IMR-90 (cell line): ENCODE data around the gene DCAF10. TPM values are rescaled to one million over a fixed set of nuclear protein-coding genes. Genes with fewer than 3 reads are reported as not detected.

Experiments used
- ATAC-seq: fragments of 200-7000 bp; cut with Tn5 transposase; 2 replicates; pipeline ENCODE4 v1.9.1; 2020; ENCODE audit warnings: low read depth, mild to moderate bottlenecking, moderate library complexity
- BruUV-seq: library from RNA; stranded (reverse); fragments of 400-500 nt; replicated peaks from 2 replicates; lab custom pipeline; 2021; lab: Mats Ljungman, UMichigan
- CTCF ChIA-PET: fragments of 300-600 bp; formaldehyde crosslinking; extraction: SDS; loops from one replicate; lab custom pipeline; 2021; ENCODE audit warnings: antibody characterized with exemption; lab: Yijun Ruan, JAX
- POLR2A ChIA-PET: fragments of 300-600 bp; sonication (Branson Sonifier 250); formaldehyde crosslinking; loops from one replicate; lab custom pipeline; 2022; ENCODE audit warnings: antibody characterized with exemption; ENCODE audit not compliant: unreplicated experiment; lab: Charles Lee
- DNase-seq: peaks from one replicate; pipeline ENCODE4 v3.0.0; 2013
- H2AFZ ChIP-seq: replicated peaks from 2 replicates; pipeline ENCODE3; 2013; ENCODE audit warnings: low read length, mild to moderate bottlenecking; ENCODE audit not compliant: poor library complexity
- H2AK5ac ChIP-seq: 2 replicates; pipeline ENCODE4 v1.6.1; 2013; ENCODE audit warnings: low read depth, low read length, inconsistent platforms
- H2AK9ac ChIP-seq: replicated peaks from 2 replicates; pipeline ENCODE3; 2013; ENCODE audit warnings: mild to moderate bottlenecking, low read depth, low read length, moderate library complexity; ENCODE audit not compliant: poor library complexity
- H2BK120ac ChIP-seq: 2 replicates; pipeline ENCODE4 v1.6.1; 2013; ENCODE audit warnings: low read depth, low read length, inconsistent platforms
- H2BK15ac ChIP-seq: 3 replicates; pipeline ENCODE4 v1.6.1; 2013; ENCODE audit warnings: low read depth, low read length, inconsistent platforms
- H2BK20ac ChIP-seq: 2 replicates; pipeline ENCODE4 v1.6.1; 2013; ENCODE audit warnings: low read depth, mild to moderate bottlenecking, inconsistent platforms, low read length, moderate library complexity
- H2BK5ac ChIP-seq: 2 replicates; pipeline ENCODE4 v1.6.1; 2013; ENCODE audit warnings: mild to moderate bottlenecking, low read depth, low read length, inconsistent platforms; ENCODE audit not compliant: poor library complexity, severe bottlenecking
- H3K14ac ChIP-seq: replicated peaks from 2 replicates; pipeline ENCODE4 v1.6.1; 2013; ENCODE audit warnings: low read depth, low read length, inconsistent platforms
- H3K18ac ChIP-seq: 2 replicates; pipeline ENCODE4 v1.6.1; 2013; ENCODE audit warnings: low read depth, low read length, control low read depth
- H3K23ac ChIP-seq: 2 replicates; pipeline ENCODE4 v1.6.1; 2013; ENCODE audit warnings: low read depth, low read length, inconsistent platforms
- H3K27ac ChIP-seq: 2 replicates; pipeline ENCODE4 v1.5.1; 2013; ENCODE audit warnings: mild to moderate bottlenecking, control low read depth, low read length; ENCODE audit not compliant: insufficient read depth
- H3K27me3 ChIP-seq: 2 replicates; pipeline ENCODE4 v1.6.1; 2013; ENCODE audit warnings: low read length; ENCODE audit not compliant: control insufficient read depth, insufficient read depth
- H3K36me3 ChIP-seq: 2 replicates; pipeline ENCODE4 v1.6.1; 2013; ENCODE audit warnings: low read length, mixed read lengths; ENCODE audit not compliant: control insufficient read depth, insufficient read depth
- H3K4ac ChIP-seq: 2 replicates; pipeline ENCODE4 v1.6.1; 2013; ENCODE audit warnings: low read depth, low read length, inconsistent platforms
- H3K4me1 ChIP-seq: 2 replicates; pipeline ENCODE4 v1.6.1; 2013; ENCODE audit warnings: low read length, mixed read lengths; ENCODE audit not compliant: control insufficient read depth, insufficient read depth
- H3K4me2 ChIP-seq: 2 replicates; pipeline ENCODE4 v1.6.1; 2013; ENCODE audit warnings: low read depth, mild to moderate bottlenecking, control low read depth, low read length, moderate library complexity
- H3K4me3 ChIP-seq: 2 replicates; pipeline ENCODE4 v1.5.1; 2013; ENCODE audit warnings: low read depth, mild to moderate bottlenecking, control low read depth, low read length, moderate library complexity; ENCODE audit not compliant: insufficient read depth
- H3K56ac ChIP-seq: 2 replicates; pipeline ENCODE4 v1.6.1; 2013; ENCODE audit warnings: low read length, inconsistent platforms; ENCODE audit not compliant: insufficient read depth; ENCODE audit errors: extremely low read depth
- H3K79me1 ChIP-seq, 2 experiments: 2 replicates each; pipeline ENCODE4 v1.6.1; 2013; ENCODE audit warnings: low read length in 2 of 2, inconsistent platforms in 1 of 2, low read depth in 1 of 2
- H3K9ac ChIP-seq: 2 replicates; pipeline ENCODE4 v1.6.1; 2013; ENCODE audit warnings: low read depth, low read length, control low read depth
- H3K9me1 ChIP-seq: 2 replicates; pipeline ENCODE4 v1.6.1; 2013; ENCODE audit warnings: low read length, inconsistent platforms; ENCODE audit not compliant: insufficient read depth
- H3K9me3 ChIP-seq: 2 replicates; pipeline ENCODE4 v1.6.1; 2013; ENCODE audit warnings: low read length; ENCODE audit not compliant: control insufficient read depth, insufficient read depth
- H4K20me1 ChIP-seq: 2 replicates; pipeline ENCODE4 v1.6.1; 2013; ENCODE audit warnings: low read length, inconsistent platforms; ENCODE audit not compliant: insufficient read depth
- H4K5ac ChIP-seq: 2 replicates; pipeline ENCODE4 v1.6.1; 2013; ENCODE audit warnings: mild to moderate bottlenecking, low read depth, low read length, control low read depth
- H4K8ac ChIP-seq, 2 experiments: 2 replicates each; pipeline ENCODE4 v1.6.1; 2013; ENCODE audit warnings: low read depth in 2 of 2, low read length in 2 of 2, control low read depth in 1 of 2, inconsistent platforms in 1 of 2
- H4K91ac ChIP-seq: 2 replicates; pipeline ENCODE4 v1.6.1; 2013; ENCODE audit warnings: low read depth, low read length, inconsistent platforms; ENCODE audit not compliant: insufficient read depth
- BHLHE40 ChIP-seq: fragments of 150-350 bp; IDR thresholded peaks from 2 replicates; pipeline ENCODE4 v1.6.1; 2016; ENCODE audit warnings: mild to moderate bottlenecking, low read depth, low read length
- CEBPB ChIP-seq: IDR thresholded peaks from 2 replicates; pipeline ENCODE4 v1.6.1; 2012; ENCODE audit warnings: low read depth, low read length, improper control_type of control experiment
- ELK1 ChIP-seq: fragments of 150-350 bp; IDR thresholded peaks from 2 replicates; pipeline ENCODE4 v1.6.1; 2016; ENCODE audit warnings: low read depth, mild to moderate bottlenecking, low read length, moderate library complexity, borderline replicate concordance
- FOS ChIP-seq: fragments of 150-350 bp; IDR thresholded peaks from 2 replicates; pipeline ENCODE4 v1.6.1; 2016; ENCODE audit warnings: low read depth, low read length
- MAFK ChIP-seq: IDR thresholded peaks from 2 replicates; pipeline ENCODE4 v1.6.1; 2012; ENCODE audit warnings: low read depth, low read length, improper control_type of control experiment
- MAZ ChIP-seq: IDR thresholded peaks from 2 replicates; pipeline ENCODE4 v1.6.1; 2012; ENCODE audit warnings: low read depth, mild to moderate bottlenecking, low read length, improper control_type of control experiment, moderate library complexity, borderline replicate concordance
- MXI1 ChIP-seq: IDR thresholded peaks from 2 replicates; pipeline ENCODE4 v1.6.1; 2012; ENCODE audit warnings: low read depth, mild to moderate bottlenecking, low read length, moderate library complexity, borderline replicate concordance
- NFE2L2 ChIP-seq: fragments of 150-350 bp; IDR thresholded peaks from 2 replicates; pipeline ENCODE4 v1.6.1; 2016; ENCODE audit warnings: low read depth, mild to moderate bottlenecking, low read length
- POLR2A ChIP-seq: IDR thresholded peaks from 2 replicates; pipeline ENCODE4 v1.6.1; 2012; ENCODE audit warnings: mild to moderate bottlenecking, low read depth, low read length
- RAD21 ChIP-seq: IDR thresholded peaks from 2 replicates; pipeline ENCODE4 v1.6.1; 2012; ENCODE audit warnings: low read length, improper control_type of control experiment
- RCOR1 ChIP-seq: IDR thresholded peaks from 2 replicates; pipeline ENCODE4 v1.6.1; 2012; ENCODE audit warnings: mild to moderate bottlenecking, low read length, improper control_type of control experiment; ENCODE audit not compliant: insufficient replicate concordance
- RFX5 ChIP-seq: IDR thresholded peaks from 2 replicates; pipeline ENCODE4 v1.8.0; 2012; ENCODE audit warnings: low read depth, mild to moderate bottlenecking, low read length, moderate library complexity
- SMC3 ChIP-seq: fragments of 150-350 bp; IDR thresholded peaks from 2 replicates; pipeline ENCODE4 v1.6.1; 2016; ENCODE audit warnings: low read depth, mild to moderate bottlenecking, antibody characterized with exemption, low read length, moderate library complexity
- USF2 ChIP-seq: fragments of 150-350 bp; IDR thresholded peaks from 2 replicates; pipeline ENCODE4 v1.6.1; 2017; ENCODE audit warnings: mild to moderate bottlenecking, antibody characterized with exemption, low read length, low read depth
- WGBS, 2 experiments: methylation state at CpG; one replicate each; pipeline versions ENCODE4 v1.1.5 to v1.1.7; 2013; ENCODE audit warnings: missing lambda C conversion rate in 2 of 2; ENCODE audit not compliant: insufficient read length in 1 of 2; ENCODE audit errors: extremely low coverage in 2 of 2; 5-methylcytosine and 5-hydroxymethylcytosine counted together
- dilution Hi-C: fragments of 300-500 bp; cut with HindIII; formaldehyde crosslinking; loops from one replicate; pipeline ENCODE4 v1.14.3; 2018; ENCODE audit warnings: low sequenced_read_pairs; ENCODE audit not compliant: unreplicated experiment
- in situ Hi-C: fragments of 300-500 bp; cut with MboI; formaldehyde crosslinking; loops from 3 replicates; pipeline ENCODE4 v1.14.3; 2019; ENCODE audit warnings: low sequenced_read_pairs, inconsistent platforms, mixed read lengths
- intact Hi-C: fragments of 100-400 bp; cut with micrococcal nuclease; formaldehyde crosslinking; loops from 2 replicates; pipeline ENCODE4 v1.10.0; 2022
- polyA plus RNA-seq, 3 experiments: library from polyadenylated mRNA; depleted of rRNA; stranded (reverse); fragments of >200 nt; gene quantifications; 2 replicates each; pipeline ENCODE4 v1.2.3, GENCODE V29; 2012; ENCODE audit warnings: low replicate concordance in 1 of 3
- total RNA-seq: library from RNA; depleted of rRNA; stranded (reverse); fragments of >200 nt; gene quantifications from 2 replicates; pipeline ENCODE4 v1.2.3, GENCODE V29; 2012

The DCAF10 gene
- total and polyA plus RNA-seq, 2 of the 4 experiments (the other 2 are of a cell fraction): 17.1 to 19.4 TPM

- ChIA-PET POLR2A (no interaction called here), CTCF (interaction anchor here (0.7 to 1.5 kb wide), 2 partner anchors 9 to 102 kb away, joined by 3 to 6 read pairs; no protein-coding TSS in a partner anchor)
- Histone ChIP-seq H2AFZ (peak overlapping the region; percentile 96), H2AK9ac (peak overlapping the region; percentile 93), H2BK15ac (peak overlapping the region; percentile 66; the same call in 1 of the 3 replicates), H3K23ac (peak overlapping the region; percentile 61), H3K9ac (peak overlapping the region; percentile 75), H4K8ac (peak overlapping the region; percentile 89 to 95), H3K79me1 (peaks cover 13 to 36% of the 10 kb centered on the region in 2 experiments), H3K9me3 (no peaks in the 10 kb centered on the region), H3K36me3 (0 out of 2 replicates have a peak, but pooled peaks cover 2% of the 10 kb centered on the region), H2AK5ac (peak overlapping the region; percentile 72; the same call in 1 of the 2 replicates), H4K91ac (peak overlapping the region; percentile 83), H3K4me2 (peak overlapping the region; percentile 85), H3K27ac (peak overlapping the region; percentile 79), H4K5ac (peak overlapping the region; percentile 85), H3K4ac (peak overlapping the region; percentile 82), H3K27me3 (no peaks in the 10 kb centered on the region), H2BK5ac (peak overlapping the region; percentile 62), H3K56ac (peak overlapping the region; percentile 80; the same call in 1 of the 2 replicates), H3K18ac (peak overlapping the region; percentile 53), H3K9me1 (peaks cover 6% of the 10 kb centered on the region), H3K4me3 (peak overlapping the region; percentile 78), H2BK20ac (0 out of 2 replicates have a peak overlapping the region, but pooled peaks have one; percentile 29), H3K14ac (peak overlapping the region; percentile 90), H3K4me1 (peaks cover 9% of the 10 kb centered on the region), H4K20me1 (no peaks in the 10 kb centered on the region), H2BK120ac (peak overlapping the region; percentile 72; the same call in 1 of the 2 replicates)
- WGBS, 2 experiments: 6% methylated on average over 7 of the region's 36 CpGs; no CpG with 5 or more reads in 1 of the 2 experiments
- DNase-seq (peak; percentile 32), ATAC-seq (peak; percentile 5)
- in situ Hi-C loops: loop anchor here (10.0 kb wide), 1 partner anchor 320 kb away; no protein-coding TSS in a partner anchor
- BruUV-seq: no TSS peak
- intact Hi-C loops: loop anchor here (5.0 kb wide), 2 partner anchors 312 to 422 kb away; partner anchors contain the start of gene TOMM5
- dilution Hi-C loops: loop anchor here (25.0 kb wide), 1 partner anchor 483 kb away; the partner anchor contains the start of gene ALDH1B1
- no peak for TF ChIP-seq POLR2A
- no peak for TF ChIP-seq MXI1
- no peak for TF ChIP-seq FOS
- TF ChIP-seq MAZ: no peak
- no peak for TF ChIP-seq ELK1
- TF ChIP-seq RAD21: no peak
- no peak for TF ChIP-seq BHLHE40
- no peak for TF ChIP-seq RCOR1
- no peak for TF ChIP-seq MAFK
- TF ChIP-seq NFE2L2: no peak
- no peak for TF ChIP-seq SMC3
- TF ChIP-seq CEBPB: no peak
- TF ChIP-seq RFX5: no peak
- TF ChIP-seq USF2: no peak
These were observed 104.0 kb downstream of the DCAF10 start for GRCh38 chr9:37904445-37905130.
